Neutrophil (primary cell): ENCODE measurements around the gene EN1.

Experiments
- H3K27ac ChIP-seq: fragments of 200-600 bp; sonication (generic); 2 replicates; pipeline ENCODE4 v1.5.1; 2016; ENCODE audit warnings: mild to moderate bottlenecking, moderate library complexity
- H3K27me3 ChIP-seq: fragments of 200-600 bp; sonication (generic); 2 replicates; pipeline ENCODE4 v1.6.0; 2016; ENCODE audit warnings: mild to moderate bottlenecking
- H3K36me3 ChIP-seq: fragments of 200-600 bp; sonication (generic); 2 replicates; pipeline ENCODE4 v1.5.1; 2017
- H3K4me1 ChIP-seq, 2 experiments: fragments of 200-600 bp in 1 of 2; sonication (generic) in 1 of 2; 1 replicate in 1 of 2; 2 replicates in 1 of 2; pipeline versions ENCODE4 v1.5.1 to v1.6.1; 2013 to 2016; ENCODE audit warnings: low read depth in 1 of 2, low read length in 1 of 2, mild to moderate bottlenecking in 1 of 2, moderate library complexity in 1 of 2; ENCODE audit not compliant: control insufficient read depth in 1 of 2, insufficient read depth in 1 of 2
- H3K4me3 ChIP-seq, 2 experiments: fragments of 200-600 bp in 1 of 2; sonication (generic) in 1 of 2; 1 replicate in 1 of 2; 2 replicates in 1 of 2; pipeline ENCODE4 v1.5.1; 2013 to 2016; ENCODE audit warnings: low read depth in 1 of 2, low read length in 1 of 2, mild to moderate bottlenecking in 1 of 2, moderate library complexity in 1 of 2
- H3K9me3 ChIP-seq: fragments of 200-600 bp; sonication (generic); 2 replicates; pipeline ENCODE4 v1.5.1; 2016
- CTCF ChIP-seq: fragments of 200-600 bp; sonication (generic); IDR thresholded peaks from 2 replicates; pipeline ENCODE4 v1.5.1; 2016; ENCODE audit warnings: antibody characterized with exemption

Gene EN1

GRCh38 chr2:118851650-118852049, 4.2 kb upstream of the EN1 start:
- no peak for TF ChIP-seq CTCF
- no peaks in the 10 kb centered on the region for H3K36me3 ChIP-seq

GRCh38 chr2:118850901-118851415, 3.5 kb upstream of the EN1 start:
- Histone ChIP-seq H3K4me1 (peaks cover 11% of the 10 kb centered on the region in 2 experiments), H3K27ac (no peak overlapping the region), H3K4me3 (no peak overlapping the region), H3K27me3 (peaks cover 100% of the 10 kb centered on the region), H3K9me3 (no peaks in the 10 kb centered on the region), H3K36me3 (no peaks in the 10 kb centered on the region)
- TF ChIP-seq CTCF = no peak

More at GRCh38 chr2:118851650-118852049, 4.2 kb upstream of the EN1 start:
- peaks cover 100% of the 10 kb centered on the region for H3K27me3 ChIP-seq
- no peak overlapping the region for H3K4me3 ChIP-seq
- H3K9me3 ChIP-seq = no peaks in the 10 kb centered on the region
- no peak overlapping the region for H3K27ac ChIP-seq
- H3K4me1 ChIP-seq = peaks cover 12 to 13% of the 10 kb centered on the region in 2 experiments

DNA sequence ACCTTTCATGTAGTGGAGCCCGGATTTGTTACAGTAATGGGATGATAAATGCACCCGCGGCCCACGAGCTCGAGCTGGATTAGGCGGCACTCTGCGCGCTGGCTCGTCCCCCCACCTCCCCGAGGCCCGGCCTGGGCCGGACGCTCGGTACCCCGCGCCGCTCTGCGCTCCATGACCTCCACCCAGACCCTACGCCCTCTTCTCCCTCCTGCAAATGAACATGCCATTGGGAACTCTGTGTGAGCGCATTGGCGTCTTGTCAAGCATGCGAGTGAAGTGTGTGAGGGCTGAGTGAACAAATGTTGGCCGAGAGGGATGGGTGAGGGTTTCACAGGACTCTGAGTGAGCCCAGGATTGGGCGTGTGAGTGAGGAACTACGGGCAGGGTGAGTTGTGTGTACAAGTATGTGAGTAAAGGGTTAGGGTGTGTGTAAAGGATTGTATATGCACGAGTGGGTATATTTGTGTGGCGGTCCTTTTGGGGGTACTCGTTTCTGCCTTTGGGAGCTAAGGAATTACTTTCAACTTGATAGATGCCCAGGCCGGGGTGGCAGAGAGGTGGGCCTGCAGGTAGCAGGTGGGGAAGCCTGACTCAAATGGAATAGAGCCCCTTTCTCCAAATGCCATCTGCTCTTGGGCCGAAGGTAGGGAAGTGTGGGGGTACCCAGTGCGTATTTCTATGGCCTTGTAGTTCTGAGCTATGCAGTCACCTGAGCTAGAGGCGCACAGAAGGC, 2.9 kb upstream of the EN1 start:
- TF ChIP-seq CTCF = no peak
- Histone ChIP-seq H3K27me3 (peaks cover 100% of the 10 kb centered on the region), H3K36me3 (no peaks in the 10 kb centered on the region), H3K27ac (no peak overlapping the region), H3K4me3 (no peak overlapping the region), H3K9me3 (no peaks in the 10 kb centered on the region), H3K4me1 (peaks cover 5% of the 10 kb centered on the region in 2 experiments)

GRCh38 chr2:118849226-118850167, 2.0 kb upstream of the EN1 start:
- no peak overlapping the region for H3K27ac ChIP-seq
- no peaks in the 10 kb centered on the region for H3K9me3 ChIP-seq
- H3K27me3 ChIP-seq = peaks cover 100% of the 10 kb centered on the region
- H3K4me1 ChIP-seq = peaks cover 4 to 5% of the 10 kb centered on the region in 2 experiments
- no peak for TF ChIP-seq CTCF
- no peaks in the 10 kb centered on the region for H3K36me3 ChIP-seq
- H3K4me3 ChIP-seq = no peak overlapping the region

DNA sequence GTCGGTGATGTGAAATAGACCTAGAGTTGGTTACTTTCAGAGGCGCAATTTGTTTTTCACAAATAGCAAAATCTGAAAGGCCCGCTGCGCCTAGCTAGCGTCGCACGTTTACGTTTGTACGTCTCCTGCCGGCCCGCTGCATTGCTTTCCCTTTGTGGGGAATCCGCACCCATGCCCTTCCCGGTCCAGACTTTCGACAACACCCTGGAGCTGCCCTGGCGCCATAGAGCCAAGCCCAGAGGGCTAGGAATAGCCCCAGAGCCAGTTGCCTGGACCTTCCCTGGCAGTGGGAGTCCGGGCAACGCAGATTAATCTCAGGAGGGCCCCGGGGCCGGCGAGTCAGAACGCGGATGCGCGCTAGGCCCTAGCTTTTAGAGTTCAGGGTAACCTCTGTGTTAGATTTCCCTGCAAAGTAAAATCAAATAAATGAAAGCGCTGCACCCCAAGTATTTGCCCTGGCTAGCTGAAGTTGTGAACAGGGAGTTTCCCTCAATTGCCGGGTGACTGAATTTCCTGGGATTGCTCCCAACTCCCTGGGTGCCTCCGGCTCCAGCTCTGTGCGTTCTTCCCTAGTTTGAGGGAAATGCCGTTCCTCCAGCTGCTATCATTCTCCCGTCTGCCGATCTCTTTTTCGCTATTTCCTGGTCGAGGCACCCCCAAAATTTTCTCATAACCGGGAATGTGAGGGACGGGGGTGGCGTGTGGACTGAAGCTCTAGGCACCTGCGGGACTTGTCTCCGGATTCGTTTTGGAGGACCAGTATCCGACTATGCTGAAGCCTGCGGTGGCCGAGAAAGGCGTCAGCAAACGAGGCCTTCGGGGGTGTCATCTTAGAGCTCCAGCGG, 1.2 kb upstream of the EN1 start:
- peaks cover 4 to 5% of the 10 kb centered on the region in 2 experiments for H3K4me1 ChIP-seq

More for the DNA sequence above, 1.2 kb upstream of the EN1 start:
- no peak for TF ChIP-seq CTCF
- Histone ChIP-seq H3K4me3 (no peak overlapping the region), H3K9me3 (no peaks in the 10 kb centered on the region), H3K27me3 (peaks cover 100% of the 10 kb centered on the region), H3K27ac (no peak overlapping the region), H3K36me3 (no peaks in the 10 kb centered on the region)
